Stimulated activated CD4-positive, alpha-beta T cell treated with anti-CD3 and anti-CD28 coated beads, Interleukin-4, amount 100 ng/mL, for 48 hours (primary cell): ENCODE data around the gene BTBD10.
"Not testable (repeated sequence)": the region's sequence is repeated elsewhere in the genome, so short reads cannot be mapped to it uniquely, and the experiment has no call there.

ENCODE experiments used
- DNase-seq, 2 donors: peaks; one replicate each; pipeline ENCODE4 v3.0.0-alpha.2; 2020; ENCODE audit warnings: low read depth in 2 of 2

BTBD10 gene

DNA sequence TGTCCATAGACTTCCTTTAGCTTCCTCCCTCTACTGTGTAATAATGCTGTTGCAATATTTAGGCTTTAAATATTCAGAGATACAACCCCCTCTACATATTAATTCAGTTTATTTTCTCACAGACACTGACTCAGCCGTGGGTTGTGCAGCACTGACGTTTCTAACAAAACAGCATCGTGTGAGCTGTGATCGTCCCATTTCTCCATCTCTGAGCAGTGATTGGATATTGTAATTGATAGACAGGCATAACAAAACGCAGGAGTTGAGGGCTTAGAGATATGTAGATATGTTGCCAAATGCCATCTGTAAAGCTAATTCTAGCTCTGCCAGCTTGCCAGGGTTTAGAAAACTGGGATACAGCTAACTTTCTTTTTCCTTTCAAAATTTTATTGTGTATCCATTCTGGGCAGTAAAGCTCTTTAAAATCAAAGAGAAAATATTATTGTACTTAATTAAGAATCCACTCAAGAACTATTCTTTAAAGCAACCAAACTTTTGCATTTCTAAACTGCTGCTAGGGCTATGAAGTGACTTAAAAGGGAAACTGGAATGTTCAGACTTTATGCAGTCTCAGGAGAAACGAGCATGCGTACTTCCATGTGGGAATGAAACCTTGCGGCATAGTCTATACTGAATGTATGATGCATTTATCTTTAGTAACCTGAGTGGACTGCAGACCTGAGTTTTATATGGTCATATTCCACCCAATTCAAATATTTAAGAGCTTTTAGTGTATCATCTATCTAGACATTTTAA, 22.7 kb downstream of the BTBD10 start:
- no peak for DNase-seq

DNA sequence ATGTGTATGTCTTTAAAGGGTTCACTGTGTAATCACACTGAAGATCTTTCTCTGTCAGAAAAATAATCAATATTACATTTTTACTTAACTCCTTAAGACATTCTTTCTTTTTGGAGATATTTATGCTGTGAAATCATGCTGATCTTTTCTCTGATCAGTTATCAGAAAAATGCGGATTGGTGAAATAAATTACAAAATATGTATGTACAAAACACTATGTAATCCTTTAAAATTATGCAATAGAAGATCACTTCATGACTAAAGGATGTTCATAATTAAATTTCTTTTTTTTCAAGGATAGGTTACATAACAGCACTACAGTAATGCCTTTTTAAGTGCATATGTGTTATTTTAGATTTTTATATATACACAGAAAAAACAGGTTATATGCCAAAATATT, 24.7 kb downstream of the BTBD10 start:
- DNase-seq = no peak

DNA sequence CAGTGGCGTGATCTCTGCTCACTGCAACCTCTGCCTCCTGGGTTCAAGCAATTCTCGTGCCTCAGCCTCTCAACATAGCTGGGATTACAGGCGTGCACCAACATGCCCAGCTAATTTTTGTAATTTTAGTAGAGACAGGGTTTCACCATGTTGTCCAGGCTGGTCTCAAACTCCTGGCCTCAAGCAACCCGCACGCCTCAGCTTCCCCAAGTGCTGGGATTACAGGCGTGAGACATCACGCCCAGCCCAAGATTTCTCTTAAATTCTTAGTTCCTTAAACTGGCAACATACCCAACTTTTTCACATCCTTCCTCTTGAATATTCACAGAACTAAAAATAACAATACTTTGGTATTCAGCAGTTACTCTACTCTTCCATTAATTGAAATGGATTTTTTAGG, 26.2 kb downstream of the BTBD10 start:
- not testable (repeated sequence) for DNase-seq

DNA sequence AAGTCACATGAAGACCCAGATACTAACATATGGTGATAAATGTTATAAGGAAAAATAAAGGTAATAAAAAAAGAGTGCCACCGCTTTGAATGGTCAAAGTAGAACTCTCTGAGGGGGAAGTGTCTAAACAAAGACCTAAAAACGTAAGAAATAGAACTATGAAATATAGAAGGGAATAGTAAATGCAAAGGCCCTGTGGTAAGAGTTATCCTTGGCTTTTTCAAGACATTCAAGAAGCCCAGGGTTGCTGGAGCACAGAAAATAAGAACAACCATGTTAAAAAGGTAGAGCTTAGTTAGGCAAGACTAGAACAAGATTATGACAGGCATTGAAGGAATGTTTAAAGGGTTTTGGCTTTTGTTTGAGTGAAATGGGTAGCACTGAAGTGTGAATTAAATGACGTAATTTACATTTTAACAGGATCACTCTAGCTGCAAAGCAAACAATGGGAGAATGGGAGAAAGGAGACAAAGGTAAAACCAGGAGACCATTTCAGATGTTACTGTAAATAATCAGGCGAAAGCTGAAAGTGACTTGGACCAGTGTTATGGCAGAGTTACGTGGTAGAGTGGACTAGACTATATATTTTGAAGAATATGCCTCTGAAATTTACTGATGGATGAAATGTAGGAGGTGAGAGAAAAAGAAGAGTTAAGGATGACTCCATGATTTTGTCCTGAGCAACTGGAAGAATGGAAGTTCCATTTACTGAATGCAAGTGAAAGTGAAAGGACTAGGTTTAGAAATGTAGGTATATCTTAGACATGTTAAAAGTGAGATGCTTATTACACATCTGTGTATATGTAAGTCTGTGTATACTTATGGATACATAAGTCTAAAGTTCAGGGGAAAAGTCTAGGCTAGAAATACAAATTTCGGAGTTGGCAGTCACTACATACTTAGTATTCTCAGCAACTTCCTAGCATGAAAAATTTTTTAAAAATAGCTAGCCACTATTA, 28.5 kb downstream of the BTBD10 start:
- no peak for DNase-seq

DNA sequence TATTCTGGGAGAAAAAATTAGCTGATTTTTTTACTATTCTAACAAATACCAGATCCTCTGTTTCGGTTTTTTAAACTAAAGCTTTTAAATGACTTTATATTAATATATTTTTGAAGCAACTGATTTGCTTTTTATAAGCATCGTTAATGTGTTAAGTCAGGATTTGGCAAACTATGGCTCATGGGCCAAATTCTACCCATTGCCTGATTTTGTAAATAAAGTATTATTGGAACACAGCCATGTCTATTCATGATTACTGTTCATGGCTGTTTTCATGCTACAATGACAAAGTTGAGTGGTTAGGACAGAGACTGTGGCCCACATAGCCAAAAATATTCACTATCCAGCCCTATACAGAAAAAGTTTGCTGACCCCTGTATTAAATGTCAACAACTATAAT, 29.6 kb downstream of the BTBD10 start:
- no peak for DNase-seq

DNA sequence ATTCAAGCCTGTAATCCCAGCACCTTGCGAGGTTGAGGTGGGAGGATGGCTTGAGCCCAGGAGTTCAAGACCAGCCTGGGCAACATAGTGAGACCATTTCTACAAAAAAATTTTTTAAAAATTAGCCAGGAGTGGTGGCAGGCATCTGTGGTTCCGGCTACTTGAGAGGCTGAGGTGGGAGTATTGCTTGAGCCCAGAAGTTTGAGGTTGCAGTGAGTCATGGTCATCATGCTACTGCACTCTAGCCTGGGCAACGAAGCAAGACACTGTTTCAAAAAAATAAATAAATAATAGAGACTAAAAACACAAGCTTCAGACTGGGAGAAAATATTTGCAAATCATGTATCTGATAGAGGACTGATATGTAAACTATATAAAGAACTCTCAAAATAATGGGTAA, 33.2 kb downstream of the BTBD10 start:
- DNase-seq = no peak

DNA sequence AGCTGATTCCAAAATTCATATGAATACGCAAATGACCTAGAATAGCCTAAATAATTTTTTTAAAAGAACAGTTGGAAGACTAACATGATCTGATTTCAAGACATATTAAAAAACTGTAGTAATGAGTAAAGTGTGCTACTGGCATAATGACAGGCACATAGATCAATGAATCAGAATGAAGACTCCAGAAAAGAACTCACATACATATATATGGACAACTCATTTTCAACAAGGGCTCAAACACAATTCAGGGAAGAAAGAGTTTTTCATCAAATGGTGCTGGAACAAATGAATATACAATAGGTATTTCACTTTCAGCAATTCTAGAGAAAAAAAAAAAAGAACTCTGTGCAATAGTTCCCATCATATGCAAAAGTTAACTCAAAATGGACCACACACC, 33.7 kb downstream of the BTBD10 start:
- DNase-seq = no peak

DNA sequence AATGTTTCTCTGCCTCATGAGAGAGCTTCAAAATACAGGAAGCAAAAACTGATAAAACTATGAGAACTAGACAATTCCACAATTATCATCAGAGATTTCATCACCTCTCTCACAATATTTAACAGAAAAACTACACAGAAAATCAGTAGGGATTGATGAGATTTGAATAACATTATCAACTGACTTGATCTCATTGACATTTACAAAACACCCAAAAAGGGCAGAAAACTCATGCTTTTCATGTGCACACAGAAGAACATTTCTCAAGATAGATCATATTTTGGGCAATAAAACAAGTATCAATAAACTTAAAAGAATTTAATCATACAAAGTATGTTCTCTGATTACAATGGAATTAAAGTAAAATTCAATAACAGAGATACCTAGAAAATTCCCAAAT, 35.6 kb downstream of the BTBD10 start:
- no peak for DNase-seq

DNA sequence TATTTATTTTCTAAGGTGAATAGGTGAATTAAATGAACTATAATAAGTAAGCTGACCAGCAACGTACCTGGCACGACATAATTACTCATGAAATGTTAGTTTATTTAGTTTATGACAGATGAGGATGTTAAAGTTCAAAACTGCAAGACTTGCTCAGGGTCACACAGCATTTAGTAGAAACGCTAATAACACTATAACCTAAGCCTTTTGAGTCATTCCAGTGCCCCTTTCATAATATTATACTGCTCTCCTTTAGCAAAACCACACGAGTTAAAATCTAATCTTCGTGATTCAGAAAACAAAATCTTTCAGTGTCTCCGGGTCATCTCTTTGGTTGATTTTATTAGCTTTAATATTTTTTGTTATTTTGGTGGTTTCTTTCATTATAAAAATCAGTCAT, 39.6 kb downstream of the BTBD10 start:
- DNase-seq = no peak

DNA sequence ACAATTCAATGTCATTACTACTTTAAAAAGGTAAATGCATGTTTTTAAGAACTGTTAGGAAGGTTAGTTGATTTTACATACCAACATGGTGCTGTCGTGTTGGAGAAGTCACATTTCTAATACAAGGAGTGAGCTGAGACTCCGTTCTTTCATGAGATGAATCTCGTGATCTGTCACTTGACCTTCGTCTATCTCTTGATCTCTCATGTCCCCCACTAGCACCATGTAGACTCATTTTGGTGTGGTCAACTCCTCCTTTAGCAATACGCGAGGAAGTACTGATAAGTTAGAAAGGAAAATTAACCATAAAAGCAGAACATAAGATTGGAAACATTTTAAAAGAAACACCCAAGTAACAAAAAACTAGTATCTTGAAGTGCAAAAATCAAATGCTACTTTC, 41.5 kb downstream of the BTBD10 start:
- no peak for DNase-seq

DNA sequence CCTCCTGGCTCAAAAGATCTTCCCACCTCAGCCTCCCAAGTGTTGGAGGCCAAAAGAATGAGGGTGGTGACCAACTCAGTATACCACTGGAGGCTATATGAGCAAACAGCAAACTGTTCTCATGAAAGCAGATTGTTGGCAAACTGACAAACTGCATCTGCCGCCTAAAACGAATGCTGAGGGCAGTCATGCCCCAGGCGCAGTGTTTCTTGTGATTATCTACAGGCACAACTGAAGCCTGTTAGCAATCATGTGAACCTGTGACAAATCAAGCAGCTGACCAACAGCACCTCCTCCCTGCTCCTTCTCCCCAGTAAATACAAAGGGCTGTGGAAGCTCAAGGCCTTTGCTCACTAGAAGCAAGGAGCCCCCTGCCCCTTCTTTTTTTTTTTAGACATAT, 47.8 kb downstream of the BTBD10 start:
- DNase-seq = no peak

DNA sequence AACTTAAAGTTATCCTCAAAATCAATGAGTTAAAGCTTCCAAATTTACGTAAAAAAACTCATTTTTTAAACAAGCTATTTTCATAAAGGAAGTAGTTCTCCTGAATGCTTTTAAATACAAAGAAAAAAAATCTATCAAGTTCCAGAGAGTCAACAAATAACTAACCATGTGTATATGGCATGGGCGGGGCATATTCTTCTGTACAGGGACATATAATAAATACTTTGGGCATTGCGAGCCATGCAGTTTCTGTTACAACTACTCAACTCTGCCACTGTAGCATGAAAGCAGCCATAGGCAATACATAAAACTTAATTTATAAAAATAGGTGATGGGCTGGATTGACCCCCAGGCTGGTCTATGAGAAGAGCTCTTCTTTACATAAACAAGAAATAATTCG, 57.8 kb downstream of the BTBD10 start:
- no peak for DNase-seq

DNA sequence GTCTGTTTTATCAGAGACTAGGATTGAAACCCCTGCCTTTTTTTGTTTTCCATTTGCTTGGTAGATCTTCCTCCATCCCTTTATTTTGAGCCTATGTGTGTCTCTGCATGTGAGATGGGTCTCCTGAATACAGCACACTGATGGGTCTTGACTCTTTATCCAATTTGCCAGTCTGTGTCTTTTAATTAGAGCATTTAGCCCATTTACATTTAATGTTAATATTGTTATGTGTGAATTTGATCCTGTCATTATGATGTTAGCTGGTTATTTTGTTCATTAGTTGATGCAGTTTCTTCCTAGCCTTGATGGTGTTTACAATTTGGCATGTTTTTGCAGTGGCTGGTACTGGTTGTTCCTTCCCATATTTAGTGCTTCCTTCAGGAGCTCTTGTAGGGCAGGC, 64.7 kb downstream of the BTBD10 start:
- DNase-seq = not testable (repeated sequence)

DNA sequence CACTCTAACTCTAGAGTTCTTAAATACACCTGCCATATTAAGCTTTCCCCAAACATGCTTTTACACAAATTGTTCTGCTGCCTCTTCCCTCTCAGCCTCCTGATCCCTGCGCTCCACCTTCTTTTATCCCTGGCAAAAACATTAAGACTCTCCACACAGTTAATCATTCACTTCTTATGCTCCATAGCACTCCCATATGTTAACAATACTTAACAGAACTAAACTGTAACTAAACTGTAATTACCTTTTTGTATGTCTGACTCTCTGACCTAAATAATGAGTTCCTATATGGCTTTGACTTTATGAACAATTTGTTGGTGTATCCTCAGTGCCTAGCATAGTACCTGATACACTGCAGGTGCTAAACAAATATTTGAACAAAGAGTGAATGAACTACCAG, 71.8 kb downstream of the BTBD10 start:
- no peak for DNase-seq

DNA sequence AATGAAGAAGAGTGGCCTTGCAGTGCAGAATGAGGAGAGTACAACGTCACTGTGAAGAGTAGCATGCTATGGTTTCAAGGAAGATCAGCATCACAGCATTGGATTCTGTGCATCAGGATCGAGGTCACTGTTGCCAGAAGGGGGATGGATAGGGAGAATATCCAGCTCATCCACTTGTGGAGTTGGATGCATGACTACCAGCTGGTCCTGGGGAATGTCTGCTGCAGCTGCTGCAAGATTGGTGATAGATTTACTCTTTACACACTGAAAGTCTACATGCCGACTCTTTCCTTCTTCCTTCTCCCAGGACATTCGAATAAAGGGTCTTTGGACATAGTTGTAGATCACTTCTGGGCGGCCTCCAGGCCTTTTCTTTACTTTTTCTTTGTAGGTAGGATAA, 74.3 kb downstream of the BTBD10 start:
- no peak for DNase-seq

DNA sequence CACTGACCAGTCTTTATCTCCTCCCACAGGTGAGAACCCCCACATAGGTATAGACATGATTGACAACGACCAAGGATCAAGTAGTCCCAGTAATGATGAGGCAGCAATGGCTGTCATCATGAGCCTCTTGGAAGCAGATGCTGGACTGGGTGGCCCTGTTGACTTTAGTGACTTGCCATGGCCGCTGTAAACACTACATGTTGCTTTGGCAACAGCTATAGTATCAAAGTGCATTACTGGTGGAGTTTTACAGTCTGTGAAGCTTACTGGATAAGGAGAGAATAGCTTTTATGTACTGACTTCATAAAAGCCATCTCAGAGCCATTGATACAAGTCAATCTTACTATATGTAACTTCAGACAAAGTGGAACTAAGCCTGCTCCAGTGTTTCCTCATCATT, 76.5 kb downstream of the BTBD10 start:
- no peak for DNase-seq

DNA sequence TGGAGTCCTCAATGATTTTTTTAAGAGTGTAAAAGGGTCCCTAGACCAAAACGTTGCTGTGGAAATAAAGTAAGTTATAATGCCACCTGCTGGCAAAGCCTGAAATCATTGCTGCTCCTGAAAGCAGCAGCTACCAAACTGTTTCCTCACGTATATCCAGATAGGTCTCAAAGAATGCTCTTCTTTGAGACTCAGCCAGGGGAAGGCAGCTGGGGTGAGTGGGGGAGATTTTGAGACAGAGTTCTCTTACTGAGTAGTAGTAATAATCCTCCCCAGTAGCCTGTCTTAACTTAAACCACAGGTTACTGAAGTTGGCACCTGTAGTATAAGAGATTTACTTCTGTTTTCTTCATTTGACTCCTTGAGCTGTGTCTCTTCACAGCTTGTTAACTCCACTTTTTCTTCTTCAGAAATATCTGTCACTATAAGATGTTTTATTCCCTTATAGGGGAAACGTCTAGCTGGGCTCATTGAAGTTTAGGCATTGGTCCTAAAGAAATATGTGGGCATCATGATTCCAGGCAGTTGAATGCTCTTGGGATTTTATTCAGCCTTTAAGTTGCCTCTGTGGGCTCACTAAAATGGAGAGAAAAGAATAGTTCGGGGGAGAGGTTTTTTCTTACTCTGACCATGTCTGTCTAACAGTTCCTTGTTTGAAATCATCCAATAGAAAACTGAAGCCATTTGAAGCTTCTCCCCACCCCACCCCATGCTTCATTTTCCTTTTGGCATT, 77.9 kb downstream of the BTBD10 start:
- DNase-seq = no peak

DNA sequence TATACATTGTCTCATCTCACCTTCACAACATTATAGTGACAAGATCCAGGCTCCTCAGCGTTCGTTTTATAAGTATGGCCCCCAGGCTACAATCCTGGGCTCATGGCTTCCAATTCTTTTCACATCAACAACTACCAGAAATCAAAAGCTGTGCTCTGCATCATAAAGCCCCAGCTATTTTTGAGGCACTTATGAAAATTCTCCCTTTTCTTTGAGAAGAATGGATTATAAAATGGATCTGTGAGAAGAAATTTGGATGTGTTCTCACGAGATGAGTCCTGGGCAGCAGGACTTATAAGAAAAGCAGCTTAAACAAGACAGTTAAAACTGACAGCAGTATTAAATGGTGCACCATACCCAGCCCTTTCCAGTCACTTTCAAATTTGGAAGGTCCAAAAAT, 80.3 kb downstream of the BTBD10 start:
- DNase-seq = no peak

DNA sequence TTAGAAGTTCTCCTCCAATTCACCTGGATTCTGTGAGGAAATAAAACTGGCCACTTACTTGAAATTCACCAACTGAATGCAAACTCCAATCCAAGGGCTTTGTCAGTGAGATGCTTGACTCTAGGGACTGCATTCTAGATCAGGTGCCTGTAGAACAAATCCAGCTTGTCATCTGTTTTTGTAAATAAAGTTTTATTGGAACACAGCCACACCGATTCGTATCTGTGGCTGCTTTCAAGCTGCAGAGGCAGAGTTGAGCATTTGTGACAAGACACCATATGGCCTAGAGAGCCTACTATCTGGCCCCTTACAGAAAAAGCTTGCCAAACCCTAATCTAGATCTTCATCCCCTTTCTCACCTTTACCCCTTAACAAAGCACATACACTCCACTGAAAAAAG, 82.3 kb downstream of the BTBD10 start:
- no peak for DNase-seq

DNA sequence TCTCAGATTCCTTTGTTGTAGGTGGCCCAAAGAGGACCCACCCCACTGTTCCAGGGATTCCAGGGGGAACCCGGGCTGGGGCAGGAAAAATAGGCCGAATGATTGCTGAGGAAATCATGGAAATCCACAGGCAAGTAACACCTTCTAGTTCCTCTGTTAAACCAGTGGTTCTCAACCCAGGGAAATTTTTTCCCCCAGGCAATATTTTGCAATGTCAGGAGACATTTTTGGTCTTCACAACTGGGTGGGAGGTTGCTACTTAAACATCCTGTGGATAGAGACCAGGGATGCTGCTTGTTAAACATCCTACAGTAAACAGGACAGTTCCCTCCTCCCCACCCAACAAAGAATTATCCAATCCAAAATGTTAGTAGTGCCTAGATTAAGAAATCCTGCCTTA, 84.7 kb downstream of the BTBD10 start:
- DNase-seq = no peak

DNA sequence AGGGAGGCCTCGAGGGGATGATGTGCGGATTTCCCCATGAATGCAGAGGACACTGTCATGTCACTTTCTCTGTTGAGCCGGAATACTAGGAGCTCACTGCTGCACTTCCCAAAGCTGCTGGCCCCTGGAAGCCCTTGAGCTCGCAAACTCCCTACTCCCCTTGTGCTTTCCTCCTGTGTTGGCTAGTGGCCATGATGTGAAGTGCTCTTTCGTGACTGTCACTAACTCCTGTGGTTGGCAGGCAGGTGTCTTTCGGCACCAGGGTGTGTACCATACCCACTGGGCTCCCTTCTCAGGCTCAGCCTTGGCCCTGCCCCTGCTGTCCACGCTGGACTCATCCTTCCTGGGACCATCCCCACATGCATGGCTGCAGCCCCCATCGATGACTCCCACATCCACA, 86.2 kb downstream of the BTBD10 start:
- no peak for DNase-seq

DNA sequence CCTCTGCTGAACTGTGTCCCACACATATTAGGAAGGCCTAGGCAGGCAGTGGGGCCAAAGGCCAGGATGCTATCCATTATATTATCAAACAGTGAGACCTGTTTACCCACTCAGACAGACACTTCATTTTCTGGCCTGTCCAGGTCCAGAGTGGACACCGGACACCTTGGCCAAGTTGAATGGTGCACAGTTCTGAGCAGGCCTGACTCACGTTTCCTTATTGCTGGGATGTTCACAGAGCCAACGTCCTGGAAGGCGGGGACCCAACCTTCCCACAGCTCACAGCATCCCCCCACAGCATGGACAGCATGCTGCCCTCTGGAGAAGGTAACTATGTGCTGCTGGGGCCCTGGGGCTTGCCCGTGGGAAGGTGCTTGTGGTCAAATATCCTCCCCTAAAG, 86.6 kb downstream of the BTBD10 start:
- no peak for DNase-seq

DNA sequence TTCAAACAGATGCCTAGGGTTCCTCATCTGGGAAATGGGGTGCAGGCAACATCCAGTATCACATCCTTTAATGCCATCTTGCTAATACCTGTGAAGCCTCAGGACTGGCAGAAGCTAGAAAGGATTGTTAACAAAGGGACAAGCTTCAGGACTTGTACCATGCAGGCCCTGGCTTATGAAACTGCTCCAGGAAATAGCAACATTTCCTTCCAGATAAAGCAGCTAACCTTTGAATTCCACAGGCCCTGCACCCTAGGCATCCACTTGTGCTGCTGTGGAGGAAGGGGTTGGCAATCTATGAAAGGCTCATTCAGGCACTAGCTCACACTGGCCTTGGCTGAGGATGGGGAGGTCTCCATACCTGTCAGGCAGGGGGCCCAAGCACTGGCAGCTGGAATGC, 87.2 kb downstream of the BTBD10 start:
- no peak for DNase-seq
